Measurements from ENCODE around the gene TCEANC.
"Not testable (repeated sequence)": the region's sequence is repeated elsewhere in the genome, so short reads cannot be mapped to it uniquely, and the experiment has no call there.

TCEANC gene

DNA sequence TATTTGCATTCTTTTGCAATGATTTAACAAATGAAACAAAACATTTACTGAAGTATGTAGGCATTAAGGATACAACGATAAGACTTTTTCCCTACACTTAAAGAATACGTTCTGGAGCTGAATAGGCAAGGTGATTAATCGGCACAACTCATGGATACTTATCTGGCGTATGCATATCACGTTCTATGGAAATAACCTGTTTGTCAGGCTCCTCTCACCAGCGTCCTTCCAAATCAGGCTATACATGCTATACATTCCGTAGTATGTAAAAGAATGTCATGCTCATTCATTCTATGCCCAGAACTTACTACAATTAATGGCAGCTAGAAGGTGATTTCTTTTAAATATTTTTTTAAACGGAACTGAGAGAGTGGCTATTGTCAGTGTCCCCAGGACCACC is 25.6 kb upstream of the TCEANC start:
- no peak for DNase-seq (ENCODE audit: extremely low read depth, low read depth)
- TF ChIP-seq, protein P1, sequence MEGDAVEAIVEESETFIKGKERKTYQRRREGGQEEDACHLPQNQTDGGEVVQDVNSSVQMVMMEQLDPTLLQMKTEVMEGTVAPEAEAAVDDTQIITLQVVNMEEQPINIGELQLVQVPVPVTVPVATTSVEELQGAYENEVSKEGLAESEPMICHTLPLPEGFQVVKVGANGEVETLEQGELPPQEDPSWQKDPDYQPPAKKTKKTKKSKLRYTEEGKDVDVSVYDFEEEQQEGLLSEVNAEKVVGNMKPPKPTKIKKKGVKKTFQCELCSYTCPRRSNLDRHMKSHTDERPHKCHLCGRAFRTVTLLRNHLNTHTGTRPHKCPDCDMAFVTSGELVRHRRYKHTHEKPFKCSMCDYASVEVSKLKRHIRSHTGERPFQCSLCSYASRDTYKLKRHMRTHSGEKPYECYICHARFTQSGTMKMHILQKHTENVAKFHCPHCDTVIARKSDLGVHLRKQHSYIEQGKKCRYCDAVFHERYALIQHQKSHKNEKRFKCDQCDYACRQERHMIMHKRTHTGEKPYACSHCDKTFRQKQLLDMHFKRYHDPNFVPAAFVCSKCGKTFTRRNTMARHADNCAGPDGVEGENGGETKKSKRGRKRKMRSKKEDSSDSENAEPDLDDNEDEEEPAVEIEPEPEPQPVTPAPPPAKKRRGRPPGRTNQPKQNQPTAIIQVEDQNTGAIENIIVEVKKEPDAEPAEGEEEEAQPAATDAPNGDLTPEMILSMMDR (IDR thresholded peaks at IDR 0.05; ENCODE audit: low read depth, low read length) = no peak

- not testable (repeated sequence) for DNase-seq (ENCODE audit: extremely low read depth, low read depth)
Observed at GRCh38 chrX:13637224-13637623, 15.7 kb upstream of the TCEANC start.

DNA sequence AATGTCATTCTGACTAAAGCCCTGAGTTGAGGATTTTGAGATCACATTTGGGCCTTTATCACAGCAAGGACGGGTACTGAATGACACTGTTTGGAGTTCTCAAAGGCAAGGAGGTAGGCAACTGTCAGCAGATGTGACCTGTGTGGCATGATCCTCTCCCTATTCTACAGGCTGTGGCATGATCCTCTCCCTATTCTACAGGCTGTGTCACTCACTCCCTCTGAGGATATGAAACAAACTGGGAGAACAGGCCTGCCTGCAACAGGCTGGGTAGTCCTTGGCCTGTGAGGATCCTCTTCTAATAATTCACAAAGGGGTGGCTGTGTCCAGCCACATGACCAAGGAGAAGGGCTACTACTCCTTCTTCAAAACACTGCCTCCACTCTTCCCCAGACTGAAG is 14.9 kb upstream of the TCEANC start:
- no peak for DNase-seq (ENCODE audit: extremely low read depth, low read depth)
- TF ChIP-seq, protein P1 (IDR thresholded peaks at IDR 0.05; ENCODE audit: low read depth, low read length) = no peak

- TF ChIP-seq, protein P1 (IDR thresholded peaks at IDR 0.05; ENCODE audit: low read depth, low read length) = no peak
- no peak for DNase-seq (ENCODE audit: extremely low read depth, low read depth)
Observed at GRCh38 chrX:13638826-13639225, 14.1 kb upstream of the TCEANC start.

DNA sequence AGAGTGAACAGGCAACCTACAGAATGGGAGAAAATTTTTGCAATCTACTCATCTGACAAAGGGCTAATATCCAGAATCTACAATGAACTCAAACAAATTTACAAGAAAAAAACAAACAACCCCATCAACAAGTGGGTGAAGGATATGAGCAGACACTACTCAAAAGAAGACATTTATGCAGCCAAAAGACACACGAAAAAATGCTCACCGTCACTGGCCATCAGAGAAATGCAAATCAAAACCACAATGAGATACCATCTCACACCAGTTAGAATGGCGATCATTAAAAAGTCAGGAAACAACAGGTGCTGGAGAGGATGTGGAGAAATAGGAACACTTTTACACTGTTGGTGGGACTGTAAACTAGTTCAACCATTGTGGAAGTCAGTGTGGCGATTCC is 11.3 kb upstream of the TCEANC start:
- not testable (repeated sequence) for DNase-seq (ENCODE audit: extremely low read depth, low read depth)

GRCh38 chrX:13645464-13646153 is 7.3 kb upstream of the TCEANC start:
- TF ChIP-seq, protein P1 (IDR thresholded peaks at IDR 0.05; ENCODE audit: low read depth, low read length) = no peak
- DNase-seq (ENCODE audit: extremely low read depth, low read depth) = no peak

GRCh38 chrX:13646154-13646549 is 6.8 kb upstream of the TCEANC start:
- TF ChIP-seq, protein P1 (IDR thresholded peaks at IDR 0.05; ENCODE audit: low read depth, low read length) = peak; percentile 91
- peak; percentile 51 for DNase-seq (ENCODE audit: extremely low read depth, low read depth)

GRCh38 chrX:13647709-13648212 is 5.2 kb upstream of the TCEANC start:
- TF ChIP-seq, protein P1 (IDR thresholded peaks at IDR 0.05; ENCODE audit: low read depth, low read length) = no peak
- no peak for DNase-seq (ENCODE audit: extremely low read depth, low read depth)

GRCh38 chrX:13648336-13648735 is 4.6 kb upstream of the TCEANC start:
- not testable (repeated sequence) for DNase-seq (ENCODE audit: extremely low read depth, low read depth)
